Measurements from ENCODE around the gene ANO2. TPM values are rescaled to one million over a fixed set of nuclear protein-coding genes. Genes with fewer than 3 reads are reported as not detected.
"Not testable (repeated sequence)": the region's sequence is repeated elsewhere in the genome, so short reads cannot be mapped to it uniquely, and the experiment has no call there.

Gene ANO2
- total RNA-seq, 1 experiment from 2014 or later: not detected

- Histone ChIP-seq H3K4me1 (ENCODE audit: low read length) (no peaks in the 10 kb centered on the region), H3K79me2 (ENCODE audit: low read length) (no peaks in the 10 kb centered on the region), H3K9ac (ENCODE audit: low read length) (no peak overlapping the region), H3K27ac (ENCODE audit: low read length) (no peak overlapping the region), H3K36me3 (ENCODE audit: insufficient read depth, low read length) (no peaks in the 10 kb centered on the region), H2AFZ (ENCODE audit: low read length) (no peak overlapping the region), H3K9me2 (replicated peaks; ENCODE audit: insufficient read depth, low read length) (no peaks in the 10 kb centered on the region), H4K20me1 (ENCODE audit: insufficient read depth, low read depth, low read length) (no peaks in the 10 kb centered on the region), H3K27me3 (ENCODE audit: low read length) (no peaks in the 10 kb centered on the region), H3K4me2 (ENCODE audit: low read depth, low read length, poor library complexity, severe bottlenecking) (no peak overlapping the region), H3K9me3 (ENCODE audit: low read length) (no peaks in the 10 kb centered on the region), H3K4me3 (ENCODE audit: low read length) (no peak overlapping the region)
- no peak for DNase-seq
Measured at GRCh38 chr12:5846950-5847349, 98.1 kb downstream of the ANO2 start.

DNA sequence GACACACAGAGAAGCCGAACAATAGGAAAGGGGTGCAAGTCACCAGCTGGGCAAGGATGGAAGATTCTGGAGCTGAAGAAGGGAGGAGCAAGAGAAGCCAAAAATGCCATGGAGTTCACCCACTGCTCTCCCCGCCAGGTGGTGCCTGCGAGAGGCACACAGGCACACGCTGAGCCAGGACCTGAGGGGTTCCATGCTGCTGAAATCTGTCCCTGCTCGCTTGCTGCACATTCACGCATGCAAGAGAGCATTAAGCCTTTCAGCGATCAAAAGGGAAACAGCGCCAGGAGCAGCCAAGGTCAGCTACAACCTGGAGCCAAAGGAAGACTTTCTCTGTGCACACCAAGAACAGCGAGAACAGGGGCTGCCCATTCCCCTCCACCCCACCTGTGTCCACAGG is 104.1 kb downstream of the ANO2 start:
- Histone ChIP-seq H3K27me3 (ENCODE audit: low read length) (no peaks in the 10 kb centered on the region), H3K79me2 (ENCODE audit: low read length) (no peaks in the 10 kb centered on the region), H3K36me3 (ENCODE audit: insufficient read depth, low read length) (no peaks in the 10 kb centered on the region), H2AFZ (ENCODE audit: low read length) (no peak overlapping the region), H3K9me3 (ENCODE audit: low read length) (no peaks in the 10 kb centered on the region), H3K4me2 (ENCODE audit: low read depth, low read length, poor library complexity, severe bottlenecking) (no peak overlapping the region), H3K27ac (ENCODE audit: low read length) (no peak overlapping the region), H4K20me1 (ENCODE audit: insufficient read depth, low read depth, low read length) (no peaks in the 10 kb centered on the region), H3K9me2 (replicated peaks; ENCODE audit: insufficient read depth, low read length) (no peaks in the 10 kb centered on the region), H3K9ac (ENCODE audit: low read length) (no peak overlapping the region), H3K4me3 (ENCODE audit: low read length) (no peak overlapping the region), H3K4me1 (ENCODE audit: low read length) (no peaks in the 10 kb centered on the region)
- DNase-seq: no peak

GRCh38 chr12:5830111-5830510 is 114.9 kb downstream of the ANO2 start:
- no peak overlapping the region for H2AFZ ChIP-seq (ENCODE audit: low read length)
- no peaks in the 10 kb centered on the region for H3K9me3 ChIP-seq (ENCODE audit: low read length)
- no peak overlapping the region for H3K9ac ChIP-seq (ENCODE audit: low read length)
- no peak for DNase-seq
- H3K27me3 ChIP-seq (ENCODE audit: low read length): no peaks in the 10 kb centered on the region
- H4K20me1 ChIP-seq (ENCODE audit: insufficient read depth, low read depth, low read length): no peaks in the 10 kb centered on the region
- no peaks in the 10 kb centered on the region for H3K79me2 ChIP-seq (ENCODE audit: low read length)
- no peaks in the 10 kb centered on the region for H3K9me2 ChIP-seq (replicated peaks; ENCODE audit: insufficient read depth, low read length)
- no peaks in the 10 kb centered on the region for H3K4me1 ChIP-seq (ENCODE audit: low read length)
- no peak overlapping the region for H3K4me2 ChIP-seq (ENCODE audit: low read depth, low read length, poor library complexity, severe bottlenecking)
- H3K36me3 ChIP-seq (ENCODE audit: insufficient read depth, low read length): no peaks in the 10 kb centered on the region
- H3K4me3 ChIP-seq (ENCODE audit: low read length): no peak overlapping the region
- no peak overlapping the region for H3K27ac ChIP-seq (ENCODE audit: low read length)

GRCh38 chr12:5827591-5827990 is 117.5 kb downstream of the ANO2 start:
- Histone ChIP-seq H3K36me3 (ENCODE audit: insufficient read depth, low read length) (no peaks in the 10 kb centered on the region), H3K9ac (ENCODE audit: low read length) (no peak overlapping the region), H3K4me2 (ENCODE audit: low read depth, low read length, poor library complexity, severe bottlenecking) (no peak overlapping the region), H4K20me1 (ENCODE audit: insufficient read depth, low read depth, low read length) (no peaks in the 10 kb centered on the region), H3K79me2 (ENCODE audit: low read length) (no peaks in the 10 kb centered on the region), H3K9me2 (replicated peaks; ENCODE audit: insufficient read depth, low read length) (no peaks in the 10 kb centered on the region), H3K27ac (ENCODE audit: low read length) (no peak overlapping the region), H2AFZ (ENCODE audit: low read length) (no peak overlapping the region), H3K4me3 (ENCODE audit: low read length) (no peak overlapping the region), H3K4me1 (ENCODE audit: low read length) (no peaks in the 10 kb centered on the region), H3K9me3 (ENCODE audit: low read length) (no peaks in the 10 kb centered on the region), H3K27me3 (ENCODE audit: low read length) (no peaks in the 10 kb centered on the region)
- no peak for DNase-seq

GRCh38 chr12:5825761-5826160 is 119.3 kb downstream of the ANO2 start:
- not testable (repeated sequence) for H3K9me2 ChIP-seq (replicated peaks; ENCODE audit: insufficient read depth, low read length); H3K36me3 ChIP-seq (ENCODE audit: insufficient read depth, low read length); DNase-seq; H4K20me1 ChIP-seq (ENCODE audit: insufficient read depth, low read depth, low read length); H3K9ac ChIP-seq (ENCODE audit: low read length); H3K4me1 ChIP-seq (ENCODE audit: low read length); H3K79me2 ChIP-seq (ENCODE audit: low read length); H3K27ac ChIP-seq (ENCODE audit: low read length); H3K4me2 ChIP-seq (ENCODE audit: low read depth, low read length, poor library complexity, severe bottlenecking); H3K27me3 ChIP-seq (ENCODE audit: low read length); H3K9me3 ChIP-seq (ENCODE audit: low read length); H3K4me3 ChIP-seq (ENCODE audit: low read length); H2AFZ ChIP-seq (ENCODE audit: low read length)

DNA sequence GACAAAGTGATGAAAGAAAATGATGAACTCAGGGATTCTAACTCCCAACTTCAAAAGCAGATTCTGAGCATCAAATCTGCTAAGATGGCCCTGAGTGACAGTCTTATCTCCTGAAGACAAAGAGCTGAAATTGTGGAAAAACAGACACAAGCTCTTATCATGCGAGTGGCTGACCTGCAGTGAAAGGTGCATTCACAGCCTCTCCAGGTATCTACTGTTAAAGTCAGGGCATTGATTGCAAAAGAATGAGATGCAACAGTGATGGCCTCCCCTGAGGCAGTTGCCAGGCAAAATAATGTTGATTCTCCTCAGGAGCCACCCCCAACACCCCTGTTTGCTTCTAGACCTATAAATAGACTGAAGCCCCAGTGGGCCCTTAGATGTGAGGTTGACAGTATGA is 126.2 kb downstream of the ANO2 start:
- not testable (repeated sequence) for H3K4me2 ChIP-seq (ENCODE audit: low read depth, low read length, poor library complexity, severe bottlenecking); H3K9me2 ChIP-seq (replicated peaks; ENCODE audit: insufficient read depth, low read length); H2AFZ ChIP-seq (ENCODE audit: low read length); H3K79me2 ChIP-seq (ENCODE audit: low read length); H3K9ac ChIP-seq (ENCODE audit: low read length); H3K9me3 ChIP-seq (ENCODE audit: low read length); H4K20me1 ChIP-seq (ENCODE audit: insufficient read depth, low read depth, low read length); H3K36me3 ChIP-seq (ENCODE audit: insufficient read depth, low read length); H3K27ac ChIP-seq (ENCODE audit: low read length); H3K4me1 ChIP-seq (ENCODE audit: low read length); H3K4me3 ChIP-seq (ENCODE audit: low read length); DNase-seq; H3K27me3 ChIP-seq (ENCODE audit: low read length)

- Histone ChIP-seq H3K79me2 (ENCODE audit: low read length) (no peaks in the 10 kb centered on the region), H3K36me3 (ENCODE audit: insufficient read depth, low read length) (no peaks in the 10 kb centered on the region), H3K27me3 (ENCODE audit: low read length) (no peaks in the 10 kb centered on the region), H3K4me3 (ENCODE audit: low read length) (no peak overlapping the region), H3K9me2 (replicated peaks; ENCODE audit: insufficient read depth, low read length) (no peaks in the 10 kb centered on the region), H3K27ac (ENCODE audit: low read length) (no peak overlapping the region), H4K20me1 (ENCODE audit: insufficient read depth, low read depth, low read length) (no peaks in the 10 kb centered on the region), H3K4me2 (ENCODE audit: low read depth, low read length, poor library complexity, severe bottlenecking) (no peak overlapping the region), H3K9me3 (ENCODE audit: low read length) (no peaks in the 10 kb centered on the region), H3K9ac (ENCODE audit: low read length) (no peak overlapping the region), H2AFZ (ENCODE audit: low read length) (no peak overlapping the region), H3K4me1 (ENCODE audit: low read length) (no peaks in the 10 kb centered on the region)
- DNase-seq: no peak
Measured at GRCh38 chr12:5817246-5817645, 127.8 kb downstream of the ANO2 start.

DNA sequence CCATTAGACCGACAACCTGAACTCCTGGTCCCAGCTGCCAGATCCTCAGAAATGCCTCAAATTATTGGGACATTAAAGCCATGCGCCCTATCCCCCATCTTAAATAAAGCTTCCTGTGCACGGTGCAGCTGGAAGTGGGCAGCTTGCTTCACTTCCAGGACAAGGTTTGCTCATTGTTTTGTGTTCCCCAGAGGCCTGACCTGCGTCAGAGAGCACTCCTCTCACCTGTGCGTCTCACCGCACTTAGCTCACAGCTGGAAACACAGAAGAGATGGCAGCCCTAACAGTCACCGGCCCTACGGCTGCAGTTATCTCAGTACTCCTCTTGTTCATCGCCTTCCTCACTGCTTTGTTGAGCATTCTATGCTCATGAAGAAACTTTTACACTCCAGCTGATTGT is 135.5 kb downstream of the ANO2 start:
- Histone ChIP-seq H3K4me2 (ENCODE audit: low read depth, low read length, poor library complexity, severe bottlenecking) (no peak overlapping the region), H3K36me3 (ENCODE audit: insufficient read depth, low read length) (no peaks in the 10 kb centered on the region), H3K9ac (ENCODE audit: low read length) (no peak overlapping the region), H2AFZ (ENCODE audit: low read length) (no peak overlapping the region), H3K9me3 (ENCODE audit: low read length) (no peaks in the 10 kb centered on the region), H3K9me2 (replicated peaks; ENCODE audit: insufficient read depth, low read length) (no peaks in the 10 kb centered on the region), H3K79me2 (ENCODE audit: low read length) (no peaks in the 10 kb centered on the region), H4K20me1 (ENCODE audit: insufficient read depth, low read depth, low read length) (no peaks in the 10 kb centered on the region), H3K27ac (ENCODE audit: low read length) (no peak overlapping the region), H3K27me3 (ENCODE audit: low read length) (no peaks in the 10 kb centered on the region), H3K4me1 (ENCODE audit: low read length) (no peaks in the 10 kb centered on the region), H3K4me3 (ENCODE audit: low read length) (no peak overlapping the region)
- DNase-seq: no peak

DNA sequence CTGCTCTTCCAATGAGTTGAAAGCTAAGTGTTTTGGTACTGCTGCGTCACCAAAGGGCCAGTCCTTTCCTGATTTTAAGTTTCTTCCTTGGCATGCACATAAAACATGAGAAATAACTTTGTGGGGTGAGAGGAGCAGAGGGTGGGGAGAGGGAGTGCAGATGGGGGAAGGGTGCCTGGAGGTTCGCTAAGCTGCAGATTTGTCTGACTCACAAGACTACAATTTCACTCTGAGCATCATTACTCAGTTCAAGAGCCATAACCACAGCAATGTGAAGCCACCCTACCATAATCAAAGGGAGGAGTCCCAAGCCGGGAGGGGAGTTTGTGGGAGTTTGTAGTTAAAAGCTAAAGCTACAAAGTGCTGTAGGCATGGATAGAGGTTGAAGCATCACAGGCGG is 136.1 kb downstream of the ANO2 start:
- Histone ChIP-seq H3K9me3 (ENCODE audit: low read length) (no peaks in the 10 kb centered on the region), H3K9me2 (replicated peaks; ENCODE audit: insufficient read depth, low read length) (no peaks in the 10 kb centered on the region), H3K4me3 (ENCODE audit: low read length) (no peak overlapping the region), H3K4me1 (ENCODE audit: low read length) (no peaks in the 10 kb centered on the region), H3K4me2 (ENCODE audit: low read depth, low read length, poor library complexity, severe bottlenecking) (no peak overlapping the region), H3K27me3 (ENCODE audit: low read length) (no peaks in the 10 kb centered on the region), H3K36me3 (ENCODE audit: insufficient read depth, low read length) (no peaks in the 10 kb centered on the region), H2AFZ (ENCODE audit: low read length) (no peak overlapping the region), H3K79me2 (ENCODE audit: low read length) (no peaks in the 10 kb centered on the region), H3K27ac (ENCODE audit: low read length) (no peak overlapping the region), H4K20me1 (ENCODE audit: insufficient read depth, low read depth, low read length) (no peaks in the 10 kb centered on the region), H3K9ac (ENCODE audit: low read length) (no peak overlapping the region)
- DNase-seq: no peak
